Stimulated activated CD8-positive, alpha-beta memory T cell treated with anti-CD3 and anti-CD28 coated beads, Interleukin-4, amount 100 ng/mL, for 48 hours (primary cell): ENCODE measurements around the gene PSORS1C1.
"Not testable (repeated sequence)": the region's sequence is repeated elsewhere in the genome, so short reads cannot be mapped to it uniquely, and the experiment has no call there.

Experiments
- DNase-seq: peaks from one replicate; pipeline ENCODE4 v3.0.0-alpha.2; 2020

The PSORS1C1 gene, protein sequence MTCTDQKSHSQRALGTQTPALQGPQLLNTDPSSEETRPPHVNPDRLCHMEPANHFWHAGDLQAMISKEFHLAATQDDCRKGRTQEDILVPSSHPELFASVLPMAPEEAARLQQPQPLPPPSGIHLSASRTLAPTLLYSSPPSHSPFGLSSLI

DNA sequence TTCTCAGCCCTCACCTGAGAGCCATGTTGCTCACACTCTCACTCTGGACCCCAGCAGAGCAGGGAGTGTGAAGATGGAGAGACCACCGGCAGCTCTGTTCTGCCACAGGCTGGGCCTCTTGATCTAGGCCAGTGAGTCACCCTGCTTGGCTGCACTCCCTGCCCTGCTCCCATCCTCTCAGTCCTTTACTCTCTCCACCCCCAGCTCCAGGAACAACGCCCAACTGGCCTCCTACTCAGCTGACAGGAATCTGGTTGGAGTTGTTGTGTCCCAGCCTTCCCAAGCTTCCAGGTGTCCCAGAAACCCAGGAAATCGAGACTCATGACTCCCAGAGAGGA lies at the start of gene PSORS1C1:
Gene PSORS1C1 (plus strand): TSS at position 260 of the 338 bp plus-strand sequence. CDS start 14,833 bp downstream, outside the sequence.
- DNase-seq = no peak

DNA sequence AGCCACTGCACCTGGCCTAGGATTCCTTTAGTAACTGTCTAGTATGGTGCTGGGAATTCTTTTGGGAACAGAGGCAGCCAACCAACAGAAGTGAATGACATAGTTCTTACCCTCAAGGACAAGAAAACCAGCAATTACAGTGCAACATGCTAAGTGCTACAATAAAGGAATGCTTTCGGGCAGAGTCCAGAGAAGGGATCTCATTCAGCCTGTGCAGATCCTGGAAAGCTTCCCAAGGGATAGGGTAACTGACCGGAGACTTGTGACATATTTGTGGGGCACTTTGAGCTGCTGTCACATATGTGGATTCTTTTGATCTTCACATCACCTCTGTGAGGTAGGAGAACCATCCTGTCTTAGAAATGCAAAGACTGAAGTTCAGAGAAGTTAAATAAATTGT lies 49.0 kb upstream of the PSORS1C1 start:
- DNase-seq = no peak

DNA sequence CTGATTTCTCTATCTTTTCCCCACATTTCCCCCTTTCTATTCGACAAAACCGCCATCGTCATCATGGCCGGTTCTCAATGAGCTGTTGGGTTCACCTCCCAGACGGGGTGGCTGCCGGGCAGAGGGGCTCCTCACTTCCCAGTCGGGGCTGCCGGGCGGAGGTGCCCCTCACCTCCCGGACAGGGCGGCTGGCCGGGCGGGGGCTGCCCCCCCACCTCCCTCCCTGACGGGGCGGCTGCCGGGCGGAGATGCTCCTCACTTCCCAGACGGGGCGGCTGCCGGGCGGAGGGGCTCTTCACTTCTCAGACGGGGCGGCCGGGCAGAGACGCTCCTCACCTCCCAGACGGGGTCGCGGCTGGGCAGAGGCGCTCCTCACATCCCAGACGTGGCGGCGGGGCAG lies 47.6 kb upstream of the PSORS1C1 start:
- DNase-seq = not testable (repeated sequence)

DNA sequence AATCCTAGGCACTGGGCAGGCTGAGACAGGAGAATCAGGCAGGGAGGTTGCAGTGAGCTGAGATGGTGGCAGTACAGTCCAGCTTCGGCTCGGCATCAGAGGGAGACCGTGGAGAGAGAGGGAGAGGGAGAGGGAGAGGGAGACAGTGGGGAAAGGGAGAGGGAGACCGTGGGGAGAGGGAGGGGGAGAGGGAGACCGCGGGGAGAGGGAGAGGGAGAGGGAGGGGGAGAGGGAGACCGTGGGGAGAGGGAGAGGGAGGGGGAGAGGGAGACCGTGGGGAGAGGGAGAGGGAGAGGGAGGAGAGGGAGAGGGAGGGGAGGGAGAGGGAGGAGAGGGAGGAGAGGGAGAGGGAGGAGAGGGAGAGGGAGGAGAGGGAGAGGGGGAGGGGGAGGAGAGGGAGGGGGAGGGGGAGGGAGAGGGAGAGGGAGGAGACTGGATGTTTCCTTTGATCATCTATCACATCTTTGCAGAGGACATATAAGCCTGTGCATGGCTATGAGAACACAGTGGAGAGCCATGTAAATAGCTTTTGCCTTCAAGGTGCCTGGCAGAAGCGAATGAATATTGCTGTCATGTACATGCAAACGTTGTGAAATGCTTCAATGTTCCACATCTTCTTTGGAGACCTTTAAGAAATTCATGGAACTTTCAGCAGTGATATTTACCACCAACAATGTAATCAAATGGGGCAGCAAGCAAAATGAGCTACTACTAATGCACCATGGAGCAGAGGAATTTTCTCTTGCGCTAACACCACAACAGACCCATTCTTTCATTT lies 46.5 kb upstream of the PSORS1C1 start:
- DNase-seq = not testable (repeated sequence)

DNA sequence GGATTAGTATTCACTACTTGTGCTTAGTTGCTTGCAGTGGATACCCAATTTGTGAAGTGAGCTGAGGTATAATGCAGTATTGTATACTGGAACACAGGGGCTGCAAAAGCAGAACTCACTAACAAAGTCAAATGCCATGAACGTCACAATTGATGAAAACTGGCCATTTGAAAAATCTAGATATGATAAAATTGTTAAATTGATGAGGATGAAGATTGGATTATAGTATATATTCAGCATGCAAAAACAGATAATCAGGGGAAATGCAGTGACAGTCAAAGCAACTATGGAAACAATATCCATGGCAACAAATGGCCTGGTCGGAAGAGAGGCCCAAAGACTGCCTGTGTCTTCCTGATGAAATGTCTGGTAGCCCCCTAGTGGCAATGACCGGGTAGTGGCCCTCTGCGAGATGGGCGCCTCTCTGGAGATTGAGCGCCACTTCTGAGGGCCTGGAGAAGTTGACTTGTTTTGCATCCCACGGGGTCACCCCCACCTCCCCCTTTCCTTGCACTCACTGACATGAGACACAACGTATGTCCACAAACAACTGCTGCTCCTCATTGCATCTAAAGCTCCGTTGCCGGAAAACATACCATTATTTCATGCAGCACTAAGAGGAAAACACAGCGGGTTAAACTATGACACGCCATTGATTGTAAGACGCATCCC lies 45.8 kb upstream of the PSORS1C1 start:
- peak; percentile 82 for DNase-seq

DNA sequence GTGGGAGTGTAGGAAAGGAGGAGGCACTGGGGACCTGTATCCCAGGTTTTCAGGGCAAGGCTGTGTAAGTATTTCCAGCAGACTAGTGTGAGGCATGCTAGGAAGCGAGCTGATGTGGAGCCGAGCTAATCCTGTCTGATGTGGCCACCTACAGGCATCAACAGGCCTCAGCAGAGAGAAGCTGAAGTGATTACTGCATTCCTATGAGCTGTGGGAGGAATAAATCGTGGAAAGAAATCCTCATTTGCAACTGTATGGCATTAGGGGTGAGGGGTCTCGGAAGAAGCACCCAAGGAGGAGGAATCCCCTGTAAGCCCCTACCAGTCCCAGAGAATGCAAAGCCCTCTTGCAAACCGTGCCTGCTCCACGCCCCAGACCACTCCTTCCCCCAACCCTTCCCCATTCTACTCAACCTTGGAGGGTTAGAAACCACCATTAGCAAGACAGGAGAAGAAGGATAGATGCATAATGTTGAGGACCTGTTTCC lies 43.8 kb upstream of the PSORS1C1 start:
- no peak for DNase-seq

DNA sequence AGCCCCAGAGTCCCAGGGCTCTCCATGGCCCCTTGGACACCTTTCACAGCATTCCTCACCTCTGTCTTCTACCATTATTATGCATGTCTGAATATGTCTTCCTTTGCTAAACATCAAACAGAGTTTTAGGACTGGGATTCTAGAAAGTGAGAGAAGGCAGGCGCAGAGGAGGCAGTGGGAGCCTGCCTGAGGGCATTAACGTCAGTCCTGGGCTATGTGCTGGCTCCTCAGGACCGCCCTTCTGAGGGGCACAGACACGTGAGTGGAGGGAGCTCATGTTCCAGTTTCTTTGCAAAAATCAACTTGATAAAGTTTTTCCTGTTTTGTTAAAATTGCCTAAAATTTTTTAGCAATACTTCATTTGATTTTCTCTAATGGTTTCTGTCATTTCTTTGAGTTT lies 40.2 kb upstream of the PSORS1C1 start:
- DNase-seq = no peak

DNA sequence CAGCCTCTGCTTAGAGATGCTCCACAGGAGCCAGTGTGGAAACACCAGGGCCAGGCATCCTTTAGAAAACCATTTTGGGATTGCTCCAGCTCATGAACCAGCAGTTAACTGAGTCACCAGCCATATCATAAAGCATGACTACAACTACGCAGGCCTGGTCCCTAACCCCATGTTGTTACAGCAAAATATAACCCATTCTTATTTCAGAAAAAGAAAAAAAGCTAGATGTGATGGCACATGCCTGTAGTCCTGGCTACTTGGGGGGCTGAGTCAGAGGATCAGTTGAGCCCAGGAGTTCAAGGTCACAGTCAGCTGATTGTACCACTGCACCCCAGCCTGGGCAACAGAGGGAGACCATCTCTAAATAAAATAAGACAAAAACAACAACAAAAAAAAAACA lies 39.1 kb upstream of the PSORS1C1 start:
- no peak for DNase-seq

DNA sequence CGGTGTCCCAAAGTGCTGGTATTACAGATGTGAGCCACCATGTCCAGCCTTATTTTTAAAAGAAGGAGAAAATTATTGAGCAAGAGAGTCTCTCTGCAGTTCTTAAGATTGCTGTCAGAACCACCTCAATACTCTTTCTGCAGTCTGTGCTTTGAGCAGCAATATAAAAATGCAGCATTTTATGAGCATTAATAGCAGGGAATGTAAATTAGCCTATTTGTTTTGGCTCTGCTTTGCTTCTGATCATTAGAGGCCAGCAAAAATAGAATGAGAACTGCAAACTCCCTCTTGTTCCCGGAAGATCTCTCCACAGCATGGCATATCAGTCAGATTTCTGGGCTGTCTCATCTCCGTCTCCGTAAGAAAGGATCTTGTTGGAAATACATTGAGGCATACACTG lies 38.0 kb upstream of the PSORS1C1 start:
- no peak for DNase-seq

DNA sequence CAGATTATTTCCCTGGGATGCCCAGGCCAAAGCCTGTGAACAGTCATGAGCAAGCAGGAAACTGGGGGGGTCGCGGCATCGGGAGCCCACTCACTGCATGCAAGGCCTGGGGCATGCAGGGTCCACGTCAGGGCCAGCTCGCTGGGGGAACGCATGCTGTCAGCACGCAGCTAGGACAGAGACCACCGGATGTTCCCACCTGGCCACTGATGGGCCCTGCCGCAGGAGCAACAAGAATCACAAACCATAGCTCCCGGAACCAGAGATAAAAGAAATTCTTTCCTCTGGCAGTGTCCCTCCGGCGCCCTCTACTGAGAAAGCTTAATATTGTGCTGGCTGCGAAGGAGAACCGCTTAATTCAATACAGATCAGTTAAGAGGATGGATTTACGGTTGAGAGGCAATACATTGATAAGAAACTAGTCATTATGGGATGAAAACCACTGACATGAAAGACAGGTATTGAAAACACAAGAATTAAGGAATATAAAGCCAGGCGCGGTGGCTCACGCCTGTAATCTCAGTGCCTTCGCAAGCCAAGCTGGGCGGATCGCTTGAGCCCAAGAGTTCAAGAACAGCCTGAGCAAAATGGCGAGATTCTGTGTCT lies 34.8 kb upstream of the PSORS1C1 start:
- peak; percentile 77 for DNase-seq

DNA sequence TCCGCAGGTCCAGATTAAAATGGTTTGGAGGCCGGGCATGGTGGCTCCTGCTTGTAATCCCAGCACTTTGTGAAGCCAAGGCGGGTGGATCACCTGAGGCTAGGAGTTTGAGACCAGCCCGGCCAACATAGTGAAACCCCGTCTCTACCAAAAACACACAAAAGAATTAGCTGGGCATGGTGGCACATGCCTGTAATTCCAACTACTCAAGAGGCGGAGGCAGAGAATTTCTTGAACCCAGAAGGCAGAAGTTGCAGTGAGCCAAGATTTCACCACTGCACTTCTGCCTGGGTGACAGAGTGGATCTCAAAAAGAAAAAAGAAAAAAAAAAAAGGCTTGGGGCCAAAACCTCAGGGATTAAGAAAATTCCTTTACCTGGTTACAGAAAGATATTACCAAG lies 32.7 kb upstream of the PSORS1C1 start:
- no peak for DNase-seq

DNA sequence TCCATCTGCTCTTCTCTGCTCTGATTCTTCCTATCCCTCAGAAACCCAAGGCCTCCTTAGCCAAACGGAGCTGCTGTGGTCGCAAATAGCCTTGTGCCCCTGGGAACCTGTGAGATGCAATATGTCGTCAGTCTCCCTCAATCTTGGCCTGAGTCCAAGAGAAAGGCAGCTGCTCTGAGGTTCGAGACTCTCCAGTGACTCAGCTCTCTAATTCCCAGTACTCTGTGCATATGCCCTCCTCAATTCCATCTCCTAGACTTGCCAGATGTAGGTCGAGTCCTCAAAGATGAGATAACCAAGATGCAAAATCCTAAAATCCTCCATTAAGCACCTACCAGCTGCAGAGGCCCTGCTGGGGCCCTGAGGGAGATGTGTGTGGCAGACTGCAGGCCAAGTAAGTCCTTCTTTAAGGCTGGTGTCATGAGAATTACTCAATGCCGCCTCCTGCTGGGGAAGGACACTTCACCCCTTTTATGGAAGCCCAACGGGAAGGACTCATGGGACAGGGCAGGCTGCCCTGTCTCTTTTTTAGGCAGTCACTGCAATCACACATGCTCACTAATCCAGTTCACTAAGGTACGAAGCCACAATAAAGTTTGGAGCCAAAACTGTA lies 30.8 kb upstream of the PSORS1C1 start:
- peak; percentile 67 for DNase-seq

DNA sequence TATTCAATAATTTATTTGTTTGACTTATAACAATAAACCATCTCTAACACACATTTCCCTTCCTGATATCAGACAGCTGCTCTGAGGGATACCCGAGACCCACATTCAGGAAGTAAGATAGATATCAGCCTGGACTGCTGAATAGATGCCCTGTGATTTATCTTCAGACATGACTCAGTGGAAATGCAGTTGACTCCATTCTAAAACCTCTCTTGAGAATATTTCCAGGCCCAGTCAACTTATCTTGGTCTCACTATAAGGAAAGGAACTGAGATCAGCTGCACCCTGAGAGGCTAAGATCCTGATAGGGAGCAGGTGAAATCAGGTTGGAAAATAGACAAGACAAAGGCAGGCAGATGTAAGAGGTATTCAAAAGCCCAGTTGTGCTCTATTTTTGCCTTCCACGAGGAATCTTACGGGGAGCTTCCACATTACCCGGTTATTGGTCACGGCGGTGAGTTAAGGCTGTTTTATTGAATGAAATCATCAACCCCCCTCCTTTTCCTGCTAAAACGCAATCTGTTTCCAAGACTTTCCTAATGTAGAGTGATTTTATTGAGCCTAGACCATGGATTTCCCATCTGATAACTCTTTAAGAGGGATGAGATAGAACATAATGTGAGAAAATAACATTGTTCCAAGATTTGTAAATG lies 27.7 kb upstream of the PSORS1C1 start:
- DNase-seq = no peak

DNA sequence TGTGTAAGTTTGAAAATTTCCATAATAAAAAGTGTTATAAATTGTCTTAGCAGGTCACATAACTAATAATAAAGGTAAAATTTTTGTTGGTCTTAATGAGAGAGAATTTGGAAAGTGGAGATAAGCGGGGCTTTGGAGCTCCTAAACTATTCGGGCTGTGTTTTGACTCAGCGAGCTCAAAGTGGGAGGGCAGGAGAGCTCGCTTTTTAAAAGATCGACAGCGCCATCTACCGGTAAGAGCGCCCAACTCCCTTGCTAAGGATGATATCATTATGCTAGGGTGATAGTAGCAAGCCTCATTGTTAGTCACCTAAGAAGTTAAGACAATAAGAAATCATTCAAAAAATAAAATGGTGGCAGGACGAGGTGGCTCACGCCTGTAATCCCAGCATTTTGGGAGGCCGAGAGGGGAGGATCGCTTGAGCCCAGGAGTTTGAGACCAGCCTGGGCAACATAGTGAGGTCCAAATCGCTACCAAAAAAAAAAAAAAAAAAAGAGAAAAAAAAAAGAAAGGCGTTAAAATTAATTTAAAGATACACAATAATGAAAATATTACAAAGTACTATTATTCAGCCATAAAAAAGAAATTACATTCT lies 27.0 kb upstream of the PSORS1C1 start:
- peak; percentile 96 for DNase-seq

DNA sequence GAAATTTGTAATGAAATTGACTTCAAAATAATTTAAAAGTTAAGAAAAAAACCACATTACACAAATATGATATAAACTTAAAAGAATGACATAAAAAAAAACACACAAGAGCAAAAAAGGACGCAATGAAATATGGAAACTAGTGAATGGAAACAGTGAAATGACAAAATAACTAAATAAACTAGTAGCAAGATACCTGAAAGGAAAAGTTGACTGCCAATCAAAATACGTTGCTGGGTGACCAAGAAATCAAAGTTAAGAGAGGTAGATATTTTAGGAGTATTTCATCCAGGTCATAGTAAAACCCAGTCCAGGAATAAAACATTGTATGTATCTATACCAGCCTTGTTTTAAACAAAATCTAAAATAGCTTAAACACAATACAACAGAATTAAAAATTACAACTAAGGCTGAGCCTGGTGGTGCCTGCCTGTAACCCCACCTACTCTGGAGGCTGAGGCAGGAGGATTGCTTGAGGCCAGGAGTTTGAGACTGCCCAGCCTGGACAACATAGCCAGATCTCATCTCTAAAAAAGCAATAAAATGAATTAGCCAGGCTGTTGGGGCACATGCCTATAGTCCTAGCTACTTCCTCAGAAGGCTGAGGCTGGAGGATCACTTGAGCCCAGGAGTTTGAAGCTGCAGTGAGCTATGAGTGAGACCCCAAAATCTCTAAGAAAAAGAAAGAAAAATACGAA lies 24.2 kb upstream of the PSORS1C1 start:
- DNase-seq = no peak

DNA sequence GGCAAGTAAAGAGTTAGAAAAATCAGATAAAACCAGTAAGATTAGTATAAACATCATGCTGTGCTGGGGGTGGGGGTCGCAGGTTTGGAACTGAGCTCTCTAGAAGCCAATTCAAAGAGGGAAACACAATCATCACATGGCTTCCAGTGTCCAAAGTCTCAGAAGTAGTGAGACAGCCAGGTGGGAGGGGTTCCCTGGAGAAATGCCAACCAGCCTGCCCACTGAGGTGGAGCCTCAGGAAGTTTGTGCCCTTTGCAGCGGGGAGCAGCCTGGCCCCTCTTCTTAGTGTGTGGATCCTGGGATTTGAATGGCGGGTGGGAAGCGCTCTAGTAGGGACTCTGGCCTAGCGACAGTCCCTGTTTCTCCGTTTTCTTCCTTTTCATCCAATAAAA lies 23.6 kb upstream of the PSORS1C1 start:
- DNase-seq = no peak

DNA sequence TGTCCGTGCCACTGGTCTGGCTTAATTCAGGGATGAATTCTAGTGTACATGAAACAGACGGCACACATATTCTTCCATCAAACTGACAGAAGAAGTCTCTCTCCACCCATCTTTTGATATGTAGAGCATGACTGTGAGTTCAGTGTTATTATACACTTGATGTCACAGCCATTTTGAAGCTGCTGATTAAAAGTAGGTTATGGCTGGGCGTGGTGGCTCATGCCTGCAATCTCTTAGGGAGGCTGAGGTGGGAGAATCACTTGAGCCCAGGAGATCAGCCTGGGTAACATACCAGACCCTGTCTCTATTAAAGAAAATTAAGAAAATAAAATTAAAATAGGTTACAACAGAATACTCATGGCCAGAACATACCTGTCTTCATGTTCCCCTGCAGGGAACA lies 22.9 kb upstream of the PSORS1C1 start:
- no peak for DNase-seq

DNA sequence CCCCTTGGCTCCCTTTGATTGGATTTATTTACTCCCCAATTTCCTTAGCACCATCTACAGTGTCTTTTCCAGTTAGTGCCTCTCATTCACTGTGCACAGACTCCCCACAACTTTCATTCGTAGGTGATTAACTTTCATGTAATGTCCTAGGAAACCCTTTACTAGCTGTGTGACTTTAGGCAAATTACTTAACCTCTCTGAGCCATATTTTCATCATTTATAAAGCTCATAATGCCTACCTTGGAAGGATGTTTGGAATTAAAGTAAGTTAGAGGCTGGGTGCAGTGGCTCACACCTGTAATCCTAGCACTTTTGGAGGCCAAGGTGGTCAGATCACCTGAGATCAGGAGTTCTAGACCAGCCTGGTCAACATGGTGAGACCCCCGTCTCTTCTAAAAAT lies 22.4 kb upstream of the PSORS1C1 start:
- DNase-seq = no peak

DNA sequence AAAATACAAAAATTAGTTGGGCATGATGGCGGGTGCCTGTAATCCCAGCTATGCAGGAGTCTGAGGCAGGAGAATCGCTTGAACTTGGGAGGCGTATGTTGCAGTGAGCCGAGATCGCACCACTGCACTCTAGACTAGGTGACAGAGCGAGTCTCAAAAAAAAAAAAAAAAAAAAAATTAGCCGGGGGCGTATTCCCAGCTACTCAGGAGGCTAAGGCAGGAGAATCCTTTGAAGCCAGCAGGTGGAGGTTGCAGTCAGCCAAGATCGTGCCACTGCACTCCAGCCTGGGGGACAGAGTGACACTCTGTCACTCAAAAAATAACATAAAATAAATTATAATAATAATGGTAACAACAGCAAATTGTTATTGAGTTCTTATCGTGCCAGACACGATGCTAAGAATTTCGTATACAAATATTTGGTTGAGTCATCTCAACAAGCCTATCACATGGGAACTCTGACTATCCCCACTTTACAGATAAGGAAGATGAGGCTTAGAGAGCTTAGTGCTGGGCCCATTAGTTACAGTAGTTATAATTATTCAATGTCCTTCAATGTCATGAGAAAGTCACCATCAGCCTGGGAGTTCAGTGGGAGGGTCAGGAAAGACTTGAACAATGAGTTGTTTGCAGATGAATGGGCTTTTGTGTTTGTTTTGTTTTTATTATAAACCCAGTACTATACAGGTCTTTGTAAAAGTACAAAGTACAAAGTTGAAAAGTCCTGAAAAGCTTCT lies 21.7 kb upstream of the PSORS1C1 start:
- no peak for DNase-seq

DNA sequence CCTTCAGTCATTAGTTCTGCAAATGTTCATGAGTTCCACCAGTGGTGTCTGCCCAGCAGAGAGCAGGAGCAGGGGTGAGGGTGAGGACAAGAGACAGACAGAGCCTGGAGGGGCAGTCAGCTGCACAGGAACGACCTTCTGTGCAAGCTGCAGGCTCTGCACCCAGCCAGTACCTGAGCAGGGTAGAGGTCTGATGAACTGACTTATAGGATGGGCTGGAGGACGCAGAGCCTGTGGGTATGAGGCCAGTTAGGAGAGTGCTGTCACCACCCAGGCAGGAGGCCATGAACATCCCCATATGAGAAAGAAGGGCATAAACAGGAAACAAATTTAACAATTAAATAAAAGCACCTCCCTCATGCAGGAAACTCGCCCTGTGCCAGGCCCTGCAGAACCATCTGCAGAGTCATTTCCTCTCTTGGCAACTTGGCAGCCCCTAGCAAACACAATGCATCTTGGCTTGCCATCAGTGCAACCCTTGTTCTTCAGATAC lies 20.2 kb upstream of the PSORS1C1 start:
- DNase-seq = peak; percentile 30

DNA sequence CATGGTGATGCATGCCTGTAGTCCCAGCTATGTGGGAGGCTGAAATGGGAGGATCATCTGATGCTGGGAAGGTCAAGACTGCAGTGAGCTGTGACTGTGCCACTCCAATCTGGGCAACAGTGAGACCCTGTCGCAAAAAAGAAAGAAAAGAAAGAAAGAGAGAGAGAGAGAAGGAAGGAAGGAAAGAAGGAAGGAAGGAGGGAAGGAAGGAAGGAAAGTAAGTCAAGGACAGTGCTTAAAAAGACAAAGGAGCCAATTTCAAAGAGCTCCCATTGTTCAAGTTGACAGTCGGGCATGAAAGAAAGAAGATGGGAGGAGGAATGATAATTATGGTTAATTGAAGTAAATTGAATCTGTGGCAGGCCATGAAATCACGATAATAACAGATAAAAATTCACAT lies 18.4 kb upstream of the PSORS1C1 start:
- no peak for DNase-seq
